HG03469 (cell line): ENCODE measurements around the gene NR5A1.

Experiments
- ATAC-seq: cut with Tn5 transposase; IDR thresholded peaks from one replicate; pipeline ENCODE4 v1.9.1; 2021; ENCODE audit warnings: mild to moderate bottlenecking, moderate library complexity, moderate number of reproducible peaks; ENCODE audit not compliant: unreplicated experiment

Gene NR5A1

GRCh38 chr9:124444166-124444565, 63.0 kb downstream of the NR5A1 start:
- ATAC-seq, result no peak

- no peak for ATAC-seq
These were observed 63.6 kb downstream of the NR5A1 start for GRCh38 chr9:124443625-124444024.

- no peak for ATAC-seq
These were observed 64.4 kb downstream of the NR5A1 start for GRCh38 chr9:124442826-124443225.

GRCh38 chr9:124442379-124442778, 64.8 kb downstream of the NR5A1 start:
- no peak for ATAC-seq

- ATAC-seq, result no peak
These were observed 65.9 kb downstream of the NR5A1 start for GRCh38 chr9:124441291-124441690.

- ATAC-seq, result no peak
These were observed 66.4 kb downstream of the NR5A1 start for GRCh38 chr9:124440786-124441185.

GRCh38 chr9:124439686-124440243, 67.4 kb downstream of the NR5A1 start:
- no peak for ATAC-seq

GRCh38 chr9:124439086-124439485, 68.1 kb downstream of the NR5A1 start:
- no peak for ATAC-seq

GRCh38 chr9:124438091-124438490, 69.1 kb downstream of the NR5A1 start:
- no peak for ATAC-seq

- ATAC-seq, result no peak
These were observed 70.1 kb downstream of the NR5A1 start for GRCh38 chr9:124437086-124437485.

- no peak for ATAC-seq
These were observed 70.9 kb downstream of the NR5A1 start for GRCh38 chr9:124436320-124436719.
